Endothelial cell of umbilical vein (primary cell): Measurements from ENCODE around the gene CLDND2. TPM values are rescaled to one million over a fixed set of nuclear protein-coding genes. Genes with fewer than 3 reads are reported as not detected.

Experiments used
- BruUV-seq: library from RNA; stranded (reverse); fragments of 400-500 nt; replicated peaks from 2 replicates; lab custom pipeline; 2021; lab: Mats Ljungman, UMichigan
- CTCF ChIA-PET: fragments of 300-600, 350-600 bp; sonication (Branson Sonifier 250); formaldehyde crosslinking; loops from one replicate; lab custom pipeline; 2021; ENCODE audit warnings: antibody characterized with exemption, inconsistent platforms; lab: Charles Lee
- POLR2A ChIA-PET: fragments of 300-600, 350-600 bp; sonication (Branson Sonifier 250); formaldehyde crosslinking; loops from one replicate; lab custom pipeline; 2021; ENCODE audit warnings: antibody characterized with exemption, inconsistent platforms; lab: Charles Lee
- DNase-seq: peaks from one replicate; pipeline ENCODE4 v3.0.0-alpha.2; 2011; ENCODE audit warnings: low read depth, low spot score
- FAIRE-seq: peaks from 2 replicates; lab custom pipeline; 2011; peaks lifted over from hg19 to GRCh38; lab: Jason Lieb, UNC
- H2AFZ ChIP-seq: 2 replicates; pipeline ENCODE4 v1.6.0; 2012; ENCODE audit warnings: low read depth, low read length, control low read depth, inconsistent platforms
- H3K27ac ChIP-seq: 2 replicates; pipeline ENCODE4 v1.5.1; 2011; ENCODE audit warnings: low read depth, mild to moderate bottlenecking, control low read depth, low read length, moderate library complexity; ENCODE audit not compliant: insufficient read depth
- H3K27me3 ChIP-seq, 2 experiments: 2 replicates each; pipeline versions ENCODE4 v1.6.0 to v1.6.1; 2011; ENCODE audit warnings: low read length in 2 of 2, mixed read lengths in 1 of 2; ENCODE audit not compliant: control insufficient read depth in 2 of 2, insufficient read depth in 2 of 2
- H3K36me3 ChIP-seq, 2 experiments: 2 replicates in 1 of 2; 3 replicates in 1 of 2; pipeline ENCODE4 v1.5.1; 2011; ENCODE audit warnings: low read length in 2 of 2, mild to moderate bottlenecking in 1 of 2, moderate library complexity in 1 of 2; ENCODE audit not compliant: control insufficient read depth in 2 of 2, insufficient read depth in 2 of 2; ENCODE audit errors: extremely low read depth in 1 of 2
- H3K4me1 ChIP-seq: 3 replicates; pipeline ENCODE4 v1.5.1; 2011; ENCODE audit warnings: mild to moderate bottlenecking, low read length; ENCODE audit not compliant: control insufficient read depth, insufficient read depth; ENCODE audit errors: extremely low read depth
- H3K4me2 ChIP-seq: 2 replicates; pipeline ENCODE4 v1.6.1; 2011; ENCODE audit warnings: low read length, control low read depth, mixed read lengths; ENCODE audit not compliant: insufficient read depth
- H3K4me3 ChIP-seq, 3 experiments: fragments of 200-600 bp in 1 of 3; sonication (generic), shearing (Covaris generic) in 1 of 3; replicated peaks in 1 of 3; 2 replicates each; pipeline ENCODE4 v1.5.1; 2011 to 2016; ENCODE audit warnings: control low read depth in 3 of 3, low read length in 3 of 3, mild to moderate bottlenecking in 2 of 3, inconsistent platforms in 1 of 3, low read depth in 1 of 3, moderate library complexity in 1 of 3; ENCODE audit not compliant: insufficient read depth in 1 of 3
- H3K79me2 ChIP-seq: 2 replicates; pipeline ENCODE4 v1.6.0; 2012; ENCODE audit warnings: low read length, inconsistent platforms; ENCODE audit not compliant: control insufficient read depth, insufficient read depth
- H3K9ac ChIP-seq: replicated peaks from 2 replicates; pipeline ENCODE3; 2011; ENCODE audit warnings: low read length, control low read depth; ENCODE audit not compliant: insufficient read depth; ENCODE audit errors: extremely low read depth
- H3K9me1 ChIP-seq: replicated peaks from 3 replicates; pipeline ENCODE4 v1.6.0; 2011; ENCODE audit warnings: mild to moderate bottlenecking, low read length; ENCODE audit not compliant: control insufficient read depth, insufficient read depth; ENCODE audit errors: extremely low read depth
- H3K9me3 ChIP-seq: replicated peaks from 2 replicates; pipeline ENCODE4 v1.5.1; 2012; ENCODE audit warnings: low read length, inconsistent platforms; ENCODE audit not compliant: control insufficient read depth, insufficient read depth
- H4K20me1 ChIP-seq: replicated peaks from 2 replicates; pipeline ENCODE3; 2011; ENCODE audit warnings: mild to moderate bottlenecking, low read length; ENCODE audit not compliant: control insufficient read depth, insufficient read depth; ENCODE audit errors: extremely low read depth
- CTCF ChIP-seq, 2 donors: IDR thresholded peaks; 1 replicate in 1 of 2; 2 replicates in 1 of 2; pipeline ENCODE4 v1.5.1; 2011; ENCODE audit warnings: low read length in 2 of 2, mild to moderate bottlenecking in 2 of 2, moderate library complexity in 2 of 2, control low read depth in 1 of 2, inconsistent platforms in 1 of 2, low read depth in 1 of 2; ENCODE audit not compliant: insufficient read depth in 1 of 2; ENCODE audit errors: extremely low read depth in 1 of 2
- EZH2 ChIP-seq: IDR thresholded peaks from 2 replicates; pipeline ENCODE4 v1.6.1; 2012; ENCODE audit warnings: borderline replicate concordance, low read depth, mild to moderate bottlenecking, moderate library complexity, low read length, inconsistent platforms; ENCODE audit not compliant: severe bottlenecking
- FOS ChIP-seq: IDR thresholded peaks from 2 replicates; pipeline ENCODE4 v1.6.1; 2011; ENCODE audit warnings: mild to moderate bottlenecking, low read length, moderate library complexity, borderline replicate concordance; ENCODE audit not compliant: insufficient read depth
- GATA2 ChIP-seq: IDR thresholded peaks from 2 replicates; pipeline ENCODE4 v1.7.0; 2011; ENCODE audit warnings: low read depth, mild to moderate bottlenecking, moderate library complexity, mixed read lengths, low read length; ENCODE audit not compliant: insufficient read length, insufficient read depth
- MYC ChIP-seq: IDR thresholded peaks from one replicate; pipeline ENCODE4 v1.6.1; 2011; ENCODE audit warnings: mild to moderate bottlenecking, low read depth, low read length
- POLR2A ChIP-seq: IDR thresholded peaks from 2 replicates; pipeline ENCODE4 v1.6.1; 2012; ENCODE audit warnings: low read depth, mild to moderate bottlenecking, control low read depth, low read length
- POLR2AphosphoS5 ChIP-seq: IDR thresholded peaks from 2 replicates; pipeline ENCODE4 v1.6.1; 2012; ENCODE audit warnings: low read depth, mild to moderate bottlenecking, control low read depth, low read length, moderate library complexity; ENCODE audit not compliant: insufficient read depth
- dilution Hi-C: fragments of 300-500 bp; cut with MboI; formaldehyde crosslinking; loops from one replicate; pipeline ENCODE4 v1.15.0; 2019; ENCODE audit warnings: low sequenced_read_pairs; ENCODE audit not compliant: extremely low pct_ligation_motif_present
- intact Hi-C: fragments of 100-400 bp; cut with micrococcal nuclease; formaldehyde crosslinking; loops from one replicate; pipeline ENCODE4 v1.10.0; 2022
- polyA plus RNA-seq, 4 experiments: library from polyadenylated mRNA; depleted of rRNA in 3 of 4; stranded (reverse) in 3 of 4; unstranded in 1 of 4; fragments of >200 nt; gene quantifications; 2 replicates each; pipeline versions ENCODE4 v1.2.1 to v1.2.3, GENCODE V29; 2011 to 2012; ENCODE audit warnings: missing spikeins in 1 of 4
- total RNA-seq: library from RNA; stranded (reverse); gene quantifications from 2 replicates; pipeline ENCODE4 v1.2.3, GENCODE V29; 2021
- TF ChIP-seq, protein P1 (sequence below): IDR thresholded peaks from 2 replicates; pipeline ENCODE4 v1.6.1; 2011; ENCODE audit not compliant: insufficient read depth, insufficient read length

Gene CLDND2
- total and polyA plus RNA-seq, 2 donors (not counting 3 experiments of a cell fraction or from before 2014, with no cell fraction given) = 0.97 TPM; not detected in 1

DNA sequence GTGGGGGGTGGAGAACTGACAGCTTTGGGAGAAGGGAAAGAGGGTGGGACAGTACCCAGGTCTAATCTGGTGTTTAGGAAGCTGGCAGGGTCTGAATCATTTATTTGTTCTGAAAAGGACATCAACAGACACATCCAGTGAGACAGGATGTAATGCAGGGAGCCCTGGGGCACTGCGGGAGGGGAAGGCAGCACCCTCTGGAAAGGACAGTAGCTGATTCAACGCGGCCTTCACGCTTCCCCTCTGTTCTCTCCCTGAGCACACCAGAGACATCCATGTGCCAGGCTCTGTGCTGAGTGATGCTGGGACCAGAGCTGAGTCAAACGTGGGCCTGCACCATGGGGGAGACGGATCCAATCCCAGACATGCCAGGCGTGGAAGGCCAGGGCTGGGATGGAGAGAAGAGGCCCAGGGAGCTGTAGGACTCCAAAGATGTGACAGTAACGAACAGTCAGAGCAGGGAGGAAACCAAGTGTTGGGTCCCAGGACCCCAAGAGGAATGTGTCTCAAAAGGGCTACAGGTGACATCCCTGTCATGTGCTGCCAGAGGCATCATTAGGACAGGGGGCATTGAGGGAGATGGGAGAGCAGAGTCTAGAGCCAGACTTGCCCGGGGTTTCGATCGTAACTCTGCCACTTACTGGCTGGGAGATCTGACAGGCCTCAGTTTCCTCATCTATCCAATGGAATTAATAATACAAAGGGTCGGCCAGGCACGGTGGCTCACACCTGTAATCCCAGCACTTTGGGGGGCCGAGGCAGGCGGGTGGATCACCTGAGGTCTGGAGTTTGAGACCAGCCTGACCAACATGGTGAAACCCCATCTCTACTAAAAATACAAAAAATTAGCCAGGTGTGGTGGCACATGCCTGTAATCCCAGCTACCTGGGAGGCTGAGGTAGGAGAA, 4.3 kb downstream of the CLDND2 start:
- FAIRE-seq (no peak), DNase-seq (no peak)
- H3K9ac ChIP-seq = no peak overlapping the region
- no peaks in the 10 kb centered on the region for H3K9me1 ChIP-seq
- intact Hi-C loops (loop anchor here (5.0 kb wide), 1 partner anchor 37 kb away; no protein-coding TSS in a partner anchor), dilution Hi-C loops (no loop called here)
- H2AFZ ChIP-seq = no peak overlapping the region
- no peaks in the 10 kb centered on the region for H3K36me3 ChIP-seq
- ChIA-PET CTCF (interaction anchor here (3.6 kb wide), 1 partner anchor 25 kb away, joined by 27 read pairs; no protein-coding TSS in a partner anchor), POLR2A (no interaction called here)
- no peak overlapping the region for H3K4me2 ChIP-seq
- H3K4me3 ChIP-seq = no peak overlapping the region
- H3K27ac ChIP-seq = no peak overlapping the region
- H3K79me2 ChIP-seq = peaks cover 5% of the 10 kb centered on the region
- TF ChIP-seq, protein P1, sequence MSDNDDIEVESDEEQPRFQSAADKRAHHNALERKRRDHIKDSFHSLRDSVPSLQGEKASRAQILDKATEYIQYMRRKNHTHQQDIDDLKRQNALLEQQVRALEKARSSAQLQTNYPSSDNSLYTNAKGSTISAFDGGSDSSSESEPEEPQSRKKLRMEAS = no peak
- TF ChIP-seq POLR2AphosphoS5 (no peak), FOS (no peak), EZH2 (no peak)
- H4K20me1 ChIP-seq = no peaks in the 10 kb centered on the region
- no TSS peak for BruUV-seq
- peaks cover 18% of the 10 kb centered on the region for H3K4me1 ChIP-seq
- no peaks in the 10 kb centered on the region for H3K27me3 ChIP-seq
- H3K9me3 ChIP-seq = no peaks in the 10 kb centered on the region

GRCh38 chr19:51361239-51361638, 7.6 kb downstream of the CLDND2 start:
- CTCF ChIA-PET = no interaction called here
- no peaks in the 10 kb centered on the region for H3K36me3 ChIP-seq
- intact Hi-C loops = no loop called here

More at GRCh38 chr19:51361239-51361638, 7.6 kb downstream of the CLDND2 start:
- BruUV-seq = no TSS peak
- H3K79me2 ChIP-seq = peaks cover 5% of the 10 kb centered on the region
- TF ChIP-seq EZH2 (no peak), GATA2 (no peak), CTCF (IDR thresholded peaks at IDR 0.05; ENCODE audit: extremely low read depth in 1 of 2, insufficient read depth in 1 of 2, low read depth in 1 of 2, low read length in 2 of 2) (no peak), POLR2A (no peak), MYC (no peak), POLR2AphosphoS5 (no peak)
- TF ChIP-seq, protein P1 = no peak
- H3K27ac ChIP-seq = no peak overlapping the region
- dilution Hi-C loops = no loop called here
- H3K27me3 ChIP-seq = no peaks in the 10 kb centered on the region
- POLR2A ChIA-PET = no interaction called here
- peaks cover 12% of the 10 kb centered on the region for H3K4me1 ChIP-seq
- H3K9me3 ChIP-seq = no peaks in the 10 kb centered on the region
- DNase-seq (no peak), FAIRE-seq (no peak)
- H3K4me2 ChIP-seq = no peak overlapping the region
- H3K9ac ChIP-seq = no peak overlapping the region
- H3K4me3 ChIP-seq = no peak overlapping the region
- H4K20me1 ChIP-seq = no peaks in the 10 kb centered on the region
- H3K9me1 ChIP-seq = no peaks in the 10 kb centered on the region
- H2AFZ ChIP-seq = no peak overlapping the region
